CD4-positive, alpha-beta T cell (primary cell): ENCODE data around the gene SECISBP2. TPM values are rescaled to one million over a fixed set of nuclear protein-coding genes. Genes with fewer than 3 reads are reported as not detected.

Experiments
- ATAC-seq: fragments of 200-7000 bp; cut with Tn5 transposase; one replicate; pipeline ENCODE4 v1.10.0; 2022; ENCODE audit warnings: mild to moderate bottlenecking; ENCODE audit not compliant: poor library complexity
- CTCF ChIA-PET: fragments of 350-600 bp; sonication (Branson Sonifier 250); formaldehyde crosslinking; loops from one replicate; lab custom pipeline; 2021; ENCODE audit warnings: antibody characterized with exemption, inconsistent platforms; lab: Charles Lee
- POLR2A ChIA-PET: fragments of 350-600 bp; sonication (Branson Sonifier 250); formaldehyde crosslinking; loops from one replicate; lab custom pipeline; 2021; ENCODE audit warnings: antibody characterized with exemption, inconsistent platforms; lab: Charles Lee
- DNase-seq, 14 experiments: peaks; one replicate each; pipeline ENCODE4 v3.0.0-alpha.2; 2013 to 2020; ENCODE audit warnings: mixed read lengths in 2 of 14
- H3K27ac ChIP-seq, 2 donors: one replicate each; pipeline versions ENCODE4 v1.5.1 to v1.7.0; 2013; ENCODE audit warnings: low read length in 2 of 2, low read depth in 1 of 2, mild to moderate bottlenecking in 1 of 2
- H3K27me3 ChIP-seq, 2 experiments: 1 replicate in 1 of 2; 2 replicates in 1 of 2; pipeline versions ENCODE4 v1.6.1 to v1.7.0; 2013; ENCODE audit warnings: low read length in 2 of 2, control low read depth in 1 of 2, mild to moderate bottlenecking in 1 of 2, moderate library complexity in 1 of 2; ENCODE audit not compliant: insufficient read depth in 2 of 2, control insufficient read depth in 1 of 2
- H3K36me3 ChIP-seq: one replicate; pipeline ENCODE4 v1.6.1; 2013; ENCODE audit warnings: low read length, control low read depth; ENCODE audit not compliant: insufficient read depth
- H3K4me1 ChIP-seq: one replicate; pipeline ENCODE4 v1.6.1; 2013; ENCODE audit warnings: low read length, control low read depth; ENCODE audit not compliant: insufficient read depth
- H3K4me3 ChIP-seq: one replicate; pipeline ENCODE4 v1.5.1; 2013; ENCODE audit warnings: mild to moderate bottlenecking, low read length, moderate library complexity
- H3K9me3 ChIP-seq, 2 experiments: 1 replicate in 1 of 2; 2 replicates in 1 of 2; pipeline versions ENCODE4 v1.6.1 to v1.7.0; 2013; ENCODE audit warnings: low read length in 2 of 2, mild to moderate bottlenecking in 2 of 2, control low read depth in 1 of 2, moderate library complexity in 1 of 2; ENCODE audit not compliant: control insufficient read depth in 1 of 2, insufficient read depth in 1 of 2
- H3K27ac Mint-ChIP-seq: one replicate; pipeline ENCODE4 v1.8.0; 2020; ENCODE audit warnings: mixed read lengths
- H3K27me3 Mint-ChIP-seq: one replicate; pipeline ENCODE4 v1.8.0; 2021; ENCODE audit warnings: mixed read lengths
- H3K36me3 Mint-ChIP-seq: one replicate; pipeline ENCODE4 v1.8.0; 2021; ENCODE audit warnings: low read depth, mixed read lengths
- H3K4me1 Mint-ChIP-seq: one replicate; pipeline ENCODE4 v1.8.0; 2021; ENCODE audit warnings: low read depth, mixed read lengths
- H3K4me3 Mint-ChIP-seq: one replicate; pipeline ENCODE4 v1.8.0; 2020; ENCODE audit warnings: mild to moderate bottlenecking, mixed read lengths
- H3K9me3 Mint-ChIP-seq: one replicate; pipeline ENCODE4 v1.8.0; 2020; ENCODE audit warnings: mixed read lengths
- intact Hi-C, 2 experiments: fragments of 100-400 bp; cut with DNase I in 1 of 2; cut with micrococcal nuclease in 1 of 2; formaldehyde crosslinking; loops; one replicate each; pipeline versions ENCODE4 v1.15.1 to v1.9.0; 2023 to 2025; cut with DNase I, micrococcal nuclease
- total RNA-seq, 174 experiments: library from RNA in 2 of 174; stranded (reverse) in 2 of 174; gene quantifications; one replicate each; pipeline ENCODE4 v1.2.3 and lab custom pipeline; 2021 to 2026
- TF ChIP-seq, protein P1 (sequence below): fragments of 200-600 bp; IDR thresholded peaks from one replicate; pipeline ENCODE4 v1.8.0; 2022; ENCODE audit warnings: antibody characterized with exemption, mild to moderate bottlenecking

SECISBP2 gene
- total RNA-seq, 2 experiments from 2014 or later = 109 to 112 TPM

- ChIA-PET POLR2A (no interaction called here), CTCF (no interaction called here)
- no peak overlapping the region for H3K27ac ChIP-seq
- H3K4me1 ChIP-seq = peaks cover 9% of the 10 kb centered on the region
- H3K4me3 ChIP-seq = no peak overlapping the region
- H3K36me3 ChIP-seq = peaks cover 98% of the 10 kb centered on the region
- H3K9me3 ChIP-seq = no peaks in the 10 kb centered on the region
- TF ChIP-seq, protein P1, sequence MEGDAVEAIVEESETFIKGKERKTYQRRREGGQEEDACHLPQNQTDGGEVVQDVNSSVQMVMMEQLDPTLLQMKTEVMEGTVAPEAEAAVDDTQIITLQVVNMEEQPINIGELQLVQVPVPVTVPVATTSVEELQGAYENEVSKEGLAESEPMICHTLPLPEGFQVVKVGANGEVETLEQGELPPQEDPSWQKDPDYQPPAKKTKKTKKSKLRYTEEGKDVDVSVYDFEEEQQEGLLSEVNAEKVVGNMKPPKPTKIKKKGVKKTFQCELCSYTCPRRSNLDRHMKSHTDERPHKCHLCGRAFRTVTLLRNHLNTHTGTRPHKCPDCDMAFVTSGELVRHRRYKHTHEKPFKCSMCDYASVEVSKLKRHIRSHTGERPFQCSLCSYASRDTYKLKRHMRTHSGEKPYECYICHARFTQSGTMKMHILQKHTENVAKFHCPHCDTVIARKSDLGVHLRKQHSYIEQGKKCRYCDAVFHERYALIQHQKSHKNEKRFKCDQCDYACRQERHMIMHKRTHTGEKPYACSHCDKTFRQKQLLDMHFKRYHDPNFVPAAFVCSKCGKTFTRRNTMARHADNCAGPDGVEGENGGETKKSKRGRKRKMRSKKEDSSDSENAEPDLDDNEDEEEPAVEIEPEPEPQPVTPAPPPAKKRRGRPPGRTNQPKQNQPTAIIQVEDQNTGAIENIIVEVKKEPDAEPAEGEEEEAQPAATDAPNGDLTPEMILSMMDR = no peak
- DNase-seq (no peak), ATAC-seq (no peak)
- Mint-ChIP-seq H3K4me3 (no peak overlapping the region), H3K9me3 (no peaks in the 10 kb centered on the region), H3K4me1 (peaks cover 27% of the 10 kb centered on the region), H3K27ac (no peak overlapping the region), H3K36me3 (peaks cover 100% of the 10 kb centered on the region), H3K27me3 (no peaks in the 10 kb centered on the region)
- intact Hi-C loops = no loop called here
- H3K27me3 ChIP-seq = no peaks in the 10 kb centered on the region
Observed at GRCh38 chr9:89346696-89347095, 28.4 kb downstream of the SECISBP2 start.

DNA sequence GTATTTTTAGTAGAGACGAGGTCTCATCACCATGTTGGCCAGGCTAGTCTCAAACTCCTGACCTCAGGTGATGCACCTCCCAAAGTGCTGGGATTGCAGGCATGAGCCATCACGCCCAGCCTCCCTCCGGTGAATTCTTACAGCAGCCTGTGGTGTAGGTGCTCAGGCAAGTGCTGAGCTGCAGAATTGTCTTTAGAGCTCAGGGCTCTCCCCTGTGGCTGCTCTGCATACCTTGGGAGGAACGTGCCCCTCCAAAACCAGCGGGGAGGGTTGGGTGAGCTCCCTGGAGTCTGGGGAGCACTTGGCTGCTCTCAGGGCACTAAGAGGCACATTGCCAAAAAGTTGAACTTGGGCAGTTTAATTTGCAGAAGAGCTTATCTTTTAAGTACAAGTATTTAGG lies 29.4 kb downstream of the SECISBP2 start:
- TF ChIP-seq, protein P1 = no peak
- Mint-ChIP-seq H3K27me3 (no peaks in the 10 kb centered on the region), H3K4me3 (no peak overlapping the region), H3K4me1 (peaks cover 37% of the 10 kb centered on the region), H3K36me3 (peaks cover 100% of the 10 kb centered on the region), H3K9me3 (no peaks in the 10 kb centered on the region), H3K27ac (no peak overlapping the region)
- H3K9me3 ChIP-seq = no peaks in the 10 kb centered on the region
- no peak for ATAC-seq
- H3K27ac ChIP-seq = no peak overlapping the region
- peaks cover 98% of the 10 kb centered on the region for H3K36me3 ChIP-seq
- H3K4me1 ChIP-seq = peaks cover 18% of the 10 kb centered on the region
- no peak for DNase-seq
- intact Hi-C loops = no loop called here
- ChIA-PET POLR2A (no interaction called here), CTCF (no interaction called here)
- no peak overlapping the region for H3K4me3 ChIP-seq
- H3K27me3 ChIP-seq = no peaks in the 10 kb centered on the region

DNA sequence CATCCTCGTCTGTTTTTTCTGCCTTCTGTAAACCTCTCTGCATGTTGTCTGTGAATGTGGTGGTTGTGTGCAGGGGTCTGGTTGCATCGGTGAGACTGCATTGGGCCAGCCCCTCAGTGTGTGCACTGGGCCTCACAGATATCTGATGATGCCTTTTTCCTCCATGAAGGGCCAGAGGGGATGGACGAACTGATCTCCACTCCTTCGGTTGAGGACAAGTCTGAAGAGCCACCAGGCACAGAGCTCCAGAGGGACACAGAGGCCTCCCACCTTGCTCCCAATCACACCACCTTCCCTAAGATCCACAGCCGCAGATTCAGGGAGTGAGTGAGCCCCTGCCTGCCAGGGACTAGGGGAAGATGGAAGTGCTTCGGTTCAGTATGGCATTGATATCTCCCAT lies 31.3 kb downstream of the SECISBP2 start:
- intact Hi-C loops = no loop called here
- Histone ChIP-seq H3K9me3 (no peaks in the 10 kb centered on the region), H3K4me3 (no peak overlapping the region), H3K4me1 (peaks cover 25% of the 10 kb centered on the region), H3K27me3 (no peaks in the 10 kb centered on the region), H3K36me3 (peaks cover 98% of the 10 kb centered on the region), H3K27ac (no peak overlapping the region)
- peaks cover 31% of the 10 kb centered on the region for H3K4me1 Mint-ChIP-seq
- DNase-seq (no peak), ATAC-seq (no peak)
- TF ChIP-seq, protein P1 = no peak
- peaks cover 100% of the 10 kb centered on the region for H3K36me3 Mint-ChIP-seq
- POLR2A ChIA-PET = no interaction called here
- CTCF ChIA-PET = no interaction called here
- no peaks in the 10 kb centered on the region for H3K9me3 Mint-ChIP-seq
- H3K27ac Mint-ChIP-seq = no peak overlapping the region
- no peak overlapping the region for H3K4me3 Mint-ChIP-seq
- no peaks in the 10 kb centered on the region for H3K27me3 Mint-ChIP-seq
